ENCODE measurements around the gene CDK11A.
"Not testable (repeated sequence)": the region's sequence is repeated elsewhere in the genome, so short reads cannot be mapped to it uniquely, and the experiment has no call there.

CDK11A gene

GRCh38 chr1:1672181-1672965 is 51.8 kb downstream of the CDK11A start:
- Histone ChIP-seq H3K27ac (ENCODE audit: low read depth, low read length) (no peak overlapping the region), H3K9me3 (ENCODE audit: control insufficient read depth in 1 of 2, low read length in 2 of 2) (no peaks in the 10 kb centered on the region), H3K9ac (ENCODE audit: low read depth in 1 of 2, low read length in 2 of 2) (no peak overlapping the region), H3K27me3 (ENCODE audit: control insufficient read depth in 1 of 2, insufficient read depth in 2 of 2, low read length in 2 of 2) (no peaks in the 10 kb centered on the region), H3K4me3 (ENCODE audit: low read depth in 1 of 2, low read length in 2 of 2) (no peak overlapping the region), H3K4me1 (ENCODE audit: control insufficient read depth in 1 of 2, insufficient read depth in 2 of 2, low read length in 2 of 2) (no peaks in the 10 kb centered on the region), H3K36me3 (ENCODE audit: control insufficient read depth in 1 of 2, insufficient read depth in 2 of 2, low read length in 2 of 2) (peaks cover 2 to 42% of the 10 kb centered on the region in 2 donors)

GRCh38 chr1:1671365-1672119 is 52.6 kb downstream of the CDK11A start:
- H3K4me3 ChIP-seq (ENCODE audit: low read depth in 1 of 2, low read length in 2 of 2) = no peak overlapping the region
- no peak overlapping the region for H3K27ac ChIP-seq (ENCODE audit: low read depth, low read length)
- H3K9ac ChIP-seq (ENCODE audit: low read depth in 1 of 2, low read length in 2 of 2) = no peak overlapping the region
- no peaks in the 10 kb centered on the region for H3K4me1 ChIP-seq (ENCODE audit: control insufficient read depth in 1 of 2, insufficient read depth in 2 of 2, low read length in 2 of 2)
- peaks cover 2 to 42% of the 10 kb centered on the region in 2 donors for H3K36me3 ChIP-seq (ENCODE audit: control insufficient read depth in 1 of 2, insufficient read depth in 2 of 2, low read length in 2 of 2)
- no peaks in the 10 kb centered on the region for H3K27me3 ChIP-seq (ENCODE audit: control insufficient read depth in 1 of 2, insufficient read depth in 2 of 2, low read length in 2 of 2)
- H3K9me3 ChIP-seq (ENCODE audit: control insufficient read depth in 1 of 2, low read length in 2 of 2) = no peaks in the 10 kb centered on the region

GRCh38 chr1:1670866-1671265 is 53.3 kb downstream of the CDK11A start:
- Histone ChIP-seq H3K9me3 (ENCODE audit: control insufficient read depth in 1 of 2, low read length in 2 of 2) (no peaks in the 10 kb centered on the region), H3K9ac (ENCODE audit: low read depth in 1 of 2, low read length in 2 of 2) (no peak overlapping the region), H3K36me3 (ENCODE audit: control insufficient read depth in 1 of 2, insufficient read depth in 2 of 2, low read length in 2 of 2) (peaks cover 2 to 47% of the 10 kb centered on the region in 2 donors), H3K4me1 (ENCODE audit: control insufficient read depth in 1 of 2, insufficient read depth in 2 of 2, low read length in 2 of 2) (no peaks in the 10 kb centered on the region), H3K27me3 (ENCODE audit: control insufficient read depth in 1 of 2, insufficient read depth in 2 of 2, low read length in 2 of 2) (no peaks in the 10 kb centered on the region), H3K4me3 (ENCODE audit: low read depth in 1 of 2, low read length in 2 of 2) (no peak overlapping the region), H3K27ac (ENCODE audit: low read depth, low read length) (no peak overlapping the region)

- Histone ChIP-seq H3K9ac (ENCODE audit: low read depth in 1 of 2, low read length in 2 of 2) (no peak overlapping the region), H3K9me3 (ENCODE audit: control insufficient read depth in 1 of 2, low read length in 2 of 2) (no peaks in the 10 kb centered on the region), H3K4me1 (ENCODE audit: control insufficient read depth in 1 of 2, insufficient read depth in 2 of 2, low read length in 2 of 2) (no peaks in the 10 kb centered on the region), H3K4me3 (ENCODE audit: low read depth in 1 of 2, low read length in 2 of 2) (no peak overlapping the region), H3K27ac (ENCODE audit: low read depth, low read length) (no peak overlapping the region), H3K36me3 (ENCODE audit: control insufficient read depth in 1 of 2, insufficient read depth in 2 of 2, low read length in 2 of 2) (peaks cover 9 to 57% of the 10 kb centered on the region in 2 donors), H3K27me3 (ENCODE audit: control insufficient read depth in 1 of 2, insufficient read depth in 2 of 2, low read length in 2 of 2) (no peaks in the 10 kb centered on the region)
Measured at GRCh38 chr1:1669468-1670440, 54.4 kb downstream of the CDK11A start.

GRCh38 chr1:1666526-1666925 is 57.6 kb downstream of the CDK11A start:
- Histone ChIP-seq H3K27me3 (ENCODE audit: control insufficient read depth in 1 of 2, insufficient read depth in 2 of 2, low read length in 2 of 2) (no peaks in the 10 kb centered on the region), H3K9ac (ENCODE audit: low read depth in 1 of 2, low read length in 2 of 2) (no peak overlapping the region), H3K27ac (ENCODE audit: low read depth, low read length) (no peak overlapping the region), H3K9me3 (ENCODE audit: control insufficient read depth in 1 of 2, low read length in 2 of 2) (no peaks in the 10 kb centered on the region), H3K4me1 (ENCODE audit: control insufficient read depth in 1 of 2, insufficient read depth in 2 of 2, low read length in 2 of 2) (no peaks in the 10 kb centered on the region), H3K4me3 (ENCODE audit: low read depth in 1 of 2, low read length in 2 of 2) (no peak overlapping the region), H3K36me3 (ENCODE audit: control insufficient read depth in 1 of 2, insufficient read depth in 2 of 2, low read length in 2 of 2) (peaks cover 7 to 42% of the 10 kb centered on the region in 2 donors)

GRCh38 chr1:1665815-1666251 is 58.3 kb downstream of the CDK11A start:
- no peaks in the 10 kb centered on the region for H3K27me3 ChIP-seq (ENCODE audit: control insufficient read depth in 1 of 2, insufficient read depth in 2 of 2, low read length in 2 of 2)
- H3K36me3 ChIP-seq (ENCODE audit: control insufficient read depth in 1 of 2, insufficient read depth in 2 of 2, low read length in 2 of 2) = peaks cover 7 to 35% of the 10 kb centered on the region in 2 donors
- no peaks in the 10 kb centered on the region for H3K9me3 ChIP-seq (ENCODE audit: control insufficient read depth in 1 of 2, low read length in 2 of 2)
- H3K4me1 ChIP-seq (ENCODE audit: control insufficient read depth in 1 of 2, insufficient read depth in 2 of 2, low read length in 2 of 2) = no peaks in the 10 kb centered on the region
- H3K4me3 ChIP-seq (ENCODE audit: low read depth in 1 of 2, low read length in 2 of 2) = no peak overlapping the region
- H3K9ac ChIP-seq (ENCODE audit: low read depth in 1 of 2, low read length in 2 of 2) = no peak overlapping the region
- no peak overlapping the region for H3K27ac ChIP-seq (ENCODE audit: low read depth, low read length)

GRCh38 chr1:1664941-1665814 is 59.0 kb downstream of the CDK11A start:
- no peak overlapping the region for H3K27ac ChIP-seq (ENCODE audit: low read depth, low read length)
- no peak overlapping the region for H3K9ac ChIP-seq (ENCODE audit: low read depth in 1 of 2, low read length in 2 of 2)
- no peak overlapping the region for H3K4me3 ChIP-seq (ENCODE audit: low read depth in 1 of 2, low read length in 2 of 2)
- peaks cover 7 to 32% of the 10 kb centered on the region in 2 donors for H3K36me3 ChIP-seq (ENCODE audit: control insufficient read depth in 1 of 2, insufficient read depth in 2 of 2, low read length in 2 of 2)
- no peaks in the 10 kb centered on the region for H3K9me3 ChIP-seq (ENCODE audit: control insufficient read depth in 1 of 2, low read length in 2 of 2)
- no peaks in the 10 kb centered on the region for H3K27me3 ChIP-seq (ENCODE audit: control insufficient read depth in 1 of 2, insufficient read depth in 2 of 2, low read length in 2 of 2)
- no peaks in the 10 kb centered on the region for H3K4me1 ChIP-seq (ENCODE audit: control insufficient read depth in 1 of 2, insufficient read depth in 2 of 2, low read length in 2 of 2)

GRCh38 chr1:1664318-1664717 is 59.8 kb downstream of the CDK11A start:
- H3K4me3 ChIP-seq (ENCODE audit: low read depth in 1 of 2, low read length in 2 of 2); H3K27ac ChIP-seq (ENCODE audit: low read depth, low read length); H3K9me3 ChIP-seq (ENCODE audit: control insufficient read depth in 1 of 2, low read length in 2 of 2); H3K9ac ChIP-seq (ENCODE audit: low read depth in 1 of 2, low read length in 2 of 2); H3K27me3 ChIP-seq (ENCODE audit: control insufficient read depth in 1 of 2, insufficient read depth in 2 of 2, low read length in 2 of 2); H3K4me1 ChIP-seq (ENCODE audit: control insufficient read depth in 1 of 2, insufficient read depth in 2 of 2, low read length in 2 of 2): not testable (repeated sequence)
- peaks cover 7 to 24% of the 10 kb centered on the region in 2 donors for H3K36me3 ChIP-seq (ENCODE audit: control insufficient read depth in 1 of 2, insufficient read depth in 2 of 2, low read length in 2 of 2)

GRCh38 chr1:1662830-1663560 is 61.2 kb downstream of the CDK11A start:
- H3K27me3 ChIP-seq (ENCODE audit: control insufficient read depth in 1 of 2, insufficient read depth in 2 of 2, low read length in 2 of 2); H3K9ac ChIP-seq (ENCODE audit: low read depth in 1 of 2, low read length in 2 of 2); H3K9me3 ChIP-seq (ENCODE audit: control insufficient read depth in 1 of 2, low read length in 2 of 2); H3K27ac ChIP-seq (ENCODE audit: low read depth, low read length); H3K4me3 ChIP-seq (ENCODE audit: low read depth in 1 of 2, low read length in 2 of 2); H3K4me1 ChIP-seq (ENCODE audit: control insufficient read depth in 1 of 2, insufficient read depth in 2 of 2, low read length in 2 of 2): not testable (repeated sequence)
- H3K36me3 ChIP-seq (ENCODE audit: control insufficient read depth in 1 of 2, insufficient read depth in 2 of 2, low read length in 2 of 2) = peaks cover 7 to 19% of the 10 kb centered on the region in 2 donors
